HG03196 (cell line): Measurements from ENCODE around the gene LRRC4C.

ENCODE experiments used
- ATAC-seq: cut with Tn5 transposase; IDR thresholded peaks from one replicate; pipeline ENCODE4 v1.9.1; 2021; ENCODE audit not compliant: unreplicated experiment

The LRRC4C gene

DNA sequence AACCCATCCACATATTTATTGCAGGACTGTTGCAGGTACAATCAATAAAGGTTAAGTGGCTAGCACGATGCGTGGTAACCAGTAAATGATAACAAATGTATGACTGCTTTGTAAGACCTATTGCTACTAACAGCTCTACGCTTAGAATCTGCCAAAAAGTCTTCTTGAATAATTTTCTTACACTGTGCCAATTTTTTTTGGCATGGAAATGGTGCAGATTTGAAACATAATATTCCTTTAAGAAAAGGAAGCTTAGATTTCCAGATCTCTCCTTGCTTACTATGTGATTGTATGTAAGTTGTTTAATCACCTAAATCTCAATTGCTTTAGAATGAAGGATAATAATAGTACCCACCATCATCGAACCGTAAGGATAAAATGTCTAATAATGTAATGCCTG is 192.0 kb downstream of the LRRC4C start:
- no peak for ATAC-seq

DNA sequence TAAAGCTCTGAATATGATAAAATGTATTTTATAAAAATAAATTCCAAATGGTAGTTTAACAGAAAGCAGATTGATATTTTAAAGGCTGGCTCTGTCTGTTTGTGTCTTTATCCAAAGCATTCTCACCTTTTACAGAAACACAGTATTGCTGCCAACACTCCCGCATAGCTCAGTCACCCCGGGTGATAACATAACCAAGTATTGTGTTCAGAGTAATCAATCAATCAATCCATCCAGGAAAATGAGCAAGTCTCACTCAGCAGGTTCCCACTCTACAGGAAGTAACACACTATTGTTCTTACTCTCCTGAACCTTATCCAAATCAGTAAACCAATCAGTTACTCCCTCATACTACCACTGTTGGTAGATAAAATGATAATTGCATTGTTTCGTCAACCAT is 203.4 kb downstream of the LRRC4C start:
- no peak for ATAC-seq

GRCh38 chr11:41254966-41255365 is 204.5 kb downstream of the LRRC4C start:
- no peak for ATAC-seq

GRCh38 chr11:41250408-41250935 is 209.0 kb downstream of the LRRC4C start:
- no peak for ATAC-seq

DNA sequence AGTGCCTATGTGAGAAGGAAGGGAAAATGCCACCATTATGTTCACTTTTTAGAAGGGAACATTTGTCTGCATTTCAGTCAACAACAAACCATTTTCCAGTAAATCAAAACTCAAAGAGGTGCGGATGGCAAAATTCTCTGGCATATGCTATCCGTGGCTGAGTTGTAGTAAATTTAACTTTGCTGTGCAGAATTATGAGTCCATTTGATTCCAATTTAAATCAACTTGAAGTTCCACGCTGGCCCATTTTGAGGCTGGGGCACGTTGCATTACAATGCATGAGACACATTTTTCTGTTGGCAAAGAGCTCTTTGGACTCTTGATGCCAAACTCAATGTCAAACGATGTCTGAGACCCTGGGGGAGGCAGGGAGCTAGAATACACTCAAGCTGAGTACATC is 211.8 kb downstream of the LRRC4C start:
- ATAC-seq, result no peak

- no peak for ATAC-seq
Observed at GRCh38 chr11:41246399-41246745, 213.1 kb downstream of the LRRC4C start.

DNA sequence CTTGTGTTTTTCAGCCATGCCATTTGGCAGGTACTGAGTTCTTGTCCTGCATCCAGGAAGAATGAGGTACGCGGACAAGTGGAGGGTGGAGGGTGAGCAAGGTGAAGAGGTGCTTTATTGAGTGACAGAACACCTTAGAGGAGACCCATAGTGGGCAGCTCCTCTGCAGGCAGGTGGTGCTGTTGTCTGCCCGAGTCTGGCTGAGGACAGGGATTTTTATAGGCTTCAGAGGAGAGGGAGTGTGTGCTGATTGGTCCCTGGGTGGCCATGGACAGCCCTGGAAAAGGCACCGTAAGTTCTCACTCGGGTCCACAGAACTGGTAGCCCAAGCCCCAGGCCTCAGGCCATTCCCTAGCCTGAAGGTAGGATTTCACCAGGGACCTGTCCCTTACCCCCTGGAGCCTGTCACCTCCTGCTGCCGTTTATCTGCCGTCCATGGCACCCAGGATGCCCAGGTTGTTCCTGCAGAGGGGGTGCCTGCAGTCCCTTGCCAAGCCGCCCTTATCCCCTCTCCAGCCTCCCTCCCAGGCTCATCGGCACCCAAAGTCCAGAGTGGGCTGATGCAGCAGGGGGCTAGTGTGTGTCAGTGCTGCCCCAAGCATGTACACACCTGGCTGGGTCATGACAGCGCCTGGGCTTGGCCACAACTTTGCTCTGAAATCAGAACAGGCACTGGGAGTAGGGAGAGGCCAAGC is 213.6 kb downstream of the LRRC4C start:
- ATAC-seq, result no peak

DNA sequence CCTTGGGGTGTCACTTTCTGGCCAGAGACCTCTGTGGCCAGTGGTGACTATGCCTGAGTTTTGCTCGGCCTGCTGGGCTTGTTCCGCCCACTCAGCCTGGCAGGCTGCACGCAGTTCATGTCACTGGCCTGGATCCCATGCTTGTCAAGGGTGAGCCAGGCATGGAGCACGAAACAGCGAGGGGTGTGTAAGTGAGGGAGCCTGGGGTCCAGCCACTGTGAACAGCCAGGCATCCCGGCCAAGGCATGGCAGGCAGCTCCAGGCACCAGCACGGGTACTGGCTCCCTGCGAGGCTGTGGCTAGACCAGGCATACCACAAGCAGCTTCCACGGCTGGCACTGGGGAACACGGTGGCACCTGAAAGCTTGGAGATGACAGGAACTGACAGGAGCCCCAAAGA is 214.3 kb downstream of the LRRC4C start:
- ATAC-seq, result no peak

DNA sequence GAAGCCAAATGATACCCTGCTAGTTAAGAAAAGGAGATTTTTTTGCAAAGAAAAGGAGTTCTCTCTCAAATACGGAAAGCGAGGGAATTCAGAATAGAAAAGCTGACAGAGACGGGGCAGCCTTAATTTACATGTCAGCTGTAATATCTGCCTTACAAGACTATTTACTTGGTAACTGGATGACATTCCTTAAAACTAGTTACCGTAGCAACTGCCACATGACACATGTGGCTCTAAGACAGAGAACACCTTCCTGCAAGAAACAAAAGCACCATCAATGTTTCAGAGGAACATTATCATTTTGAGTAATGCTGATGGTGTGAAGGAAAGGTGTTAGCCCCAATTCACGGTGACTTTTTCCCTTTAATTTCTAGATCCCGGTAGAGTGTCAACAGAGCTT is 222.1 kb downstream of the LRRC4C start:
- ATAC-seq, result no peak

- no peak for ATAC-seq
Observed at GRCh38 chr11:41235668-41236067, 223.8 kb downstream of the LRRC4C start.

GRCh38 chr11:41225856-41226633 is 233.4 kb downstream of the LRRC4C start:
- no peak for ATAC-seq

DNA sequence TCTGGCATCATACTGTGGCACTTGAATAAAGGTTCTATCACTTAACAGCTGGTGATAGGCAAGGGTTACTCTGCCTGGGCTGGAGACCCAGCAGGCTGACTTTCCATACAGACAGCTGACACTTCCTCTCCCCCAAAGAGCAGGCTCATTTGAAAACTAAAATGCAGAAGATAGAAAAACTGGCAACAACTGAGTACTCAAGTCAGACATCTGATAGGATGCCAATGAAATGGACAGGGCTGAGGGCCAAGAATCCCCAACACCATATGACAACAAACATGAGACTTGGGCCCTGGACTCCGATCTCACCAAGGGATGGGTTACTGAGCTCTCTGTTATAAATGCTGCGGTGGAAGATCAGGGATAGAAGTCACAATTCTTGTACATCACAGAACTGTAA is 237.2 kb downstream of the LRRC4C start:
- ATAC-seq, result no peak

GRCh38 chr11:41206388-41206787 is 253.1 kb downstream of the LRRC4C start:
- ATAC-seq, result no peak

DNA sequence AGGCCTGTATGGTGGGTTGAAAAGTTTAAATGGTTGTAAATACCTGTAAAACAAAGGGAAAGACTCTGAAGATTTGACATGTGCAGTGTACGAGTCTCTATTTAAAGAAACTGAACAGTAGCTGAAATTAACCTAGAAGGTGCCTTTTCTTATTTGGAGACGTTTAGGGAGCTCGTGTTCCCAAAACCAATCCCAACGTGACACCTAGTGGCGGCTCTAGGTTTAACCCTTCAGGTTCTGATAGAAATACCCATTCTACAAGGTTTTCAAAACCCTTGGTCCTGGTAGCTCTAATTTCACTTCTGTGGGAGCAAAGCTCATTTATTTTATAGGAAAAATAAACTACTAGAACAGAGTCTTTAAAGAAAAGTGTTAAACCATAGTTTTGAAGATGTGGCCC is 258.3 kb downstream of the LRRC4C start:
- ATAC-seq, result no peak

DNA sequence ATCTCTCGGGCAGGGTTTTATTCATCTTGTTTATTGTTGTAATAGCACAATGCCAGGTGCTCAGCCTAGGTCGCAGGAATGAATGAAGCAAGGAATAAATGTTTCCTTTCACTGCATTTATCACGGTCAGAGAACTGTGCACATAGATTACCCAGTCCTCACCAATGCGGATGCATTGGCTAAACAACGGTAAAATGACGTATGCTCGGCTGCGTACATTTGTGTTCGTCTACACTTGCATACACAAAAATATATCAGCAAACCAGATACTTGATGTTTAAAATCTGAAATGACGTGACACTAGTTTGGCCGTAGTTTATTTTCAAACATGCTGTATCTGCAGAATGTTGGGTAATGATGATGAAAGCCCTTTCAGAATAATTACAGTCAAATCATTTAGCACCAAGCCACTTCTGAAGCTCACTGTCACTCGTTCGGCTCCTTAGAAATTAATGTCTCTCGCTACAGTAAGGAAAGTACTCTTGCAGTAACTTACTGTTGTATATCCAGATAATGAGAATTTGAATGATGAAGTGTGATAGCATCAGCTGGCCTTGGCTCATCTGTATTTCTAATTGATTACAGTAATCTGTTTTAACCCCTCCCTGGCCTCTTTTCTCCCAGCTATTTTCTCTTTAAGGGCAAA is 268.9 kb downstream of the LRRC4C start:
- no peak for ATAC-seq

DNA sequence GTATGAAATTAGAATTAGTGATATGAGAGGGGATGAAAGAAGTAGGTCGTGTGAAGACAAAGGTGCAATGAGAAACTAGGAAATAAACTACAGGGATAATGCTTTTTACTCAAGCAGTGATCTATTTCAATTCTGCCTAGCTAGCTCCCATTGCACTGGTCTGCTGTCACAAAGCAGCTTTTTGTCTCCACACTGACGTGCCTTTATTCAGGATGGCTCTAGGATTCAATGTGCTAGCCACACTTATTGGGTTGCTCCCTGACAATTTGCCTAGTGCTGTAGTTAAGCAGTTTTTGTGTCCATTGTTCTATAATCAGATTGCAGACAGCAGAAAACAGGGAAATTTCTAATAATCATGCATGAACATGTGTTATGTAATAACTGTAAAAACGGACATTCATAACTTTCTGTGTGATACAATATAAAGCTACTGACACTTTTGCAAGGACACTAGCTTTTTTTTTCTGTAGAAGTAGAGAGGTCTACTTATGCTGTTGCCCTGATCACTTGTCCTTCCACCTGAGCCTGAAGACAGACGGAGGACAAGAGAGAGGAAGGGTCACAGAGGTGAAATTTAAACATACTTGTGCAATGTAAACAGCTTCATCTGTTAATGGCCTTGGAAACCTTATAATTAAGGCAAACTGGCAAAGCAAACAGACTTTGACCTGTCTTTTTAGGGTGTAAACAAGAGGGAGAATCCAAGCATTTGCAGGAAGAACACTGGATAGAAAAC is 269.6 kb downstream of the LRRC4C start:
- ATAC-seq, result no peak

DNA sequence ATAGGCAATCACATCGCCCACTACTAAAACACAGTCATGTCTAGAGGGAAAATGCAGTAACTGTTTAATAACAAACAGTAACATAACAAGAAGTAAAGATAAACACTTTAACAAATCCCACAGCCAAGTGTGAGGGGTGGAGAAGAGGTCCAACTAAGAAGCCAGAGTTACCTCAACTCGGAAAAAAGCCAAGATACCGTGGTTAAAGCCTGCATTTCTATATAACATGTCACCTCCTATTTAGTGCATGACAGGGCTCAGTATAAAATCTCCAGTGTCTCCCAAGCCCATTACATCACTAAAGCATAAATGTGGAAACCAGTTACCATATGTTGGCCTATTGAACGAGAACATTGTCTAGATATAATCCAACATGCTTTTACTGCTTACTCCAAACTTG is 281.7 kb downstream of the LRRC4C start:
- no peak for ATAC-seq

GRCh38 chr11:41175304-41175972 is 284.0 kb downstream of the LRRC4C start:
- no peak for ATAC-seq

- ATAC-seq, result no peak
Observed at GRCh38 chr11:41146326-41146725, 313.1 kb downstream of the LRRC4C start.

GRCh38 chr11:41145420-41145819 is 314.0 kb downstream of the LRRC4C start:
- no peak for ATAC-seq

- ATAC-seq, result no peak
Observed at GRCh38 chr11:41134971-41135370, 324.5 kb downstream of the LRRC4C start.
